Measurements from ENCODE around the gene TMC5.

GRCh38 chr16:19432429-19432828, 14.7 kb downstream of the TMC5 start:
- TF ChIP-seq CTCF (IDR thresholded peaks at IDR 0.05 in 2 of 3, conservative IDR thresholded peaks at IDR 0.05 in 1 of 3; ENCODE audit: borderline replicate concordance in 1 of 3, insufficient read depth in 1 of 3, low read depth in 2 of 3, low read length in 2 of 3), result no peak
- no peak for TF ChIP-seq JUND (IDR thresholded peaks at IDR 0.05)
- no peak for TF ChIP-seq POLR2A (IDR thresholded peaks at IDR 0.05; ENCODE audit: borderline replicate concordance, extremely low read depth, insufficient read depth, insufficient read length)
